HepG2 (cell line): ENCODE data around the gene ACCS. TPM values are rescaled to one million over a fixed set of nuclear protein-coding genes. Genes with fewer than 3 reads are reported as not detected.

Experiments
- ATAC-seq: fragments of 200-7000 bp; cut with Tn5 transposase; 3 replicates; pipeline ENCODE4 v1.9.1; 2020; ENCODE audit warnings: mild to moderate bottlenecking, moderate library complexity
- BruUV-seq: library from RNA; stranded (reverse); fragments of 400-500 nt; replicated peaks from 2 replicates; lab custom pipeline; 2021; lab: Mats Ljungman, UMichigan
- CTCF ChIA-PET: fragments of 300-600 bp; formaldehyde crosslinking; extraction: SDS; loops from one replicate; lab custom pipeline; 2021; ENCODE audit warnings: low total read pairs, inconsistent platforms, low intra/inter-chr PET ratio; lab: Yijun Ruan, JAX
- POLR2A ChIA-PET: fragments of 350-600 bp; sonication (Branson Sonifier 250); formaldehyde crosslinking; loops from one replicate; lab custom pipeline; 2020; ENCODE audit warnings: antibody characterized with exemption, inconsistent platforms; lab: Yijun Ruan, JAX
- DNase-seq: peaks from one replicate; pipeline ENCODE4 v3.0.0-alpha.2; 2015; ENCODE audit warnings: low spot score
- FAIRE-seq: peaks from 3 replicates; lab custom pipeline; 2011; peaks lifted over from hg19 to GRCh38; lab: Jason Lieb, UNC
- H2AFZ ChIP-seq: one replicate; pipeline ENCODE4 v1.6.1; 2011; ENCODE audit warnings: low read length, inconsistent platforms
- H3K27ac ChIP-seq: fragments of 300-600 bp; 3 replicates; pipeline ENCODE4 v1.8.0; 2011; ENCODE audit warnings: mixed run types, mild to moderate bottlenecking, mixed read lengths, low read length, inconsistent platforms; ENCODE audit not compliant: insufficient read depth; ENCODE audit errors: extremely low read length
- H3K27me3 ChIP-seq, 2 experiments: fragments of 200-600 bp in 1 of 2; 2 replicates in 1 of 2; 3 replicates in 1 of 2; pipeline versions ENCODE4 v1.6.0 to v1.8.0; 2011; ENCODE audit warnings: low read length in 2 of 2, mild to moderate bottlenecking in 2 of 2, moderate library complexity in 2 of 2, inconsistent platforms in 1 of 2; ENCODE audit not compliant: insufficient read depth in 2 of 2, control insufficient read depth in 1 of 2
- H3K36me3 ChIP-seq, 2 experiments: fragments of 200-600 bp in 1 of 2; replicated peaks in 1 of 2; 2 replicates in 1 of 2; 3 replicates in 1 of 2; pipeline versions ENCODE4 v1.5.1 to v1.8.0; 2011; ENCODE audit warnings: low read length in 2 of 2, inconsistent platforms in 1 of 2; ENCODE audit not compliant: insufficient read depth in 2 of 2, control insufficient read depth in 1 of 2
- H3K4me1 ChIP-seq: 2 replicates; pipeline ENCODE4 v1.5.1; 2012; ENCODE audit warnings: low read length, inconsistent platforms; ENCODE audit not compliant: insufficient read depth
- H3K4me2 ChIP-seq: 2 replicates; pipeline ENCODE4 v1.6.0; 2011; ENCODE audit warnings: low read depth, low read length, inconsistent platforms
- H3K4me3 ChIP-seq, 3 experiments: fragments of 200-600 bp in 1 of 3; sonication (generic), shearing (Covaris generic) in 1 of 3; replicated peaks in 1 of 3; 2 replicates each; pipeline ENCODE4 v1.5.1; 2011 to 2016; ENCODE audit warnings: low read length in 3 of 3, inconsistent platforms in 2 of 3, low read depth in 2 of 3, mild to moderate bottlenecking in 2 of 3, control low read depth in 1 of 3, mixed read lengths in 1 of 3; ENCODE audit not compliant: insufficient read depth in 1 of 3
- H3K79me2 ChIP-seq: one replicate; pipeline ENCODE4 v1.6.1; 2011; ENCODE audit warnings: low read length, inconsistent platforms; ENCODE audit not compliant: insufficient read depth
- H3K9ac ChIP-seq: 2 replicates; pipeline ENCODE4 v1.6.0; 2011; ENCODE audit warnings: mild to moderate bottlenecking, low read depth, low read length, inconsistent platforms; ENCODE audit not compliant: insufficient read depth
- H3K9me3 ChIP-seq: 2 replicates; pipeline ENCODE4 v1.5.1; 2012; ENCODE audit warnings: mild to moderate bottlenecking, low read length
- H4K20me1 ChIP-seq: 2 replicates; pipeline ENCODE4 v1.6.0; 2011; ENCODE audit warnings: inconsistent platforms, mild to moderate bottlenecking, low read length, moderate library complexity; ENCODE audit not compliant: insufficient read depth
- EHMT2 ChIP-seq: fragments of 200-600 bp; sonication (generic); IDR thresholded peaks from 2 replicates; pipeline ENCODE4 v1.7.0; 2017; ENCODE audit warnings: antibody characterized with exemption, low read depth, low read length, borderline replicate concordance
- ZNF138 ChIP-seq: sonication (generic); formaldehyde crosslinking; IDR thresholded peaks from 2 replicates; pipeline ENCODE4 v1.5.0; 2020; ENCODE audit warnings: mild to moderate bottlenecking, low read depth, missing genetic modification reagents
- WGBS: methylation state at CpG from one replicate; pipeline ENCODE4 v1.1.6; 2017; ENCODE audit warnings: low lambda C conversion rate; 5-methylcytosine and 5-hydroxymethylcytosine counted together
- in situ Hi-C: cut with HindIII; loops from 2 replicates; pipeline ENCODE4 v1.10.0; 2017; ENCODE audit warnings: low pct_unique_long_range_greater_than_20kb; ENCODE audit not compliant: extremely low pct_ligation_motif_present
- intact Hi-C: fragments of 100-400 bp; cut with micrococcal nuclease; formaldehyde crosslinking; loops from one replicate; pipeline ENCODE4 v1.10.0; 2022; ENCODE audit not compliant: unreplicated experiment
- polyA plus RNA-seq, 8 experiments: library from polyadenylated mRNA; depleted of rRNA in 3 of 8; stranded (reverse) in 7 of 8; unstranded in 1 of 8; fragments of >200 nt; fragmentation: Illumina TruSeq in 4 of 8; extraction: Trizol in 4 of 8; gene quantifications; 2 replicates each; pipeline versions ENCODE4 v1.2.1 to v1.2.3, GENCODE V29; 2011 to 2016; ENCODE audit warnings: low read depth in 4 of 8, missing spikeins in 1 of 8, mixed read lengths in 1 of 8; ENCODE audit not compliant: insufficient read depth in 1 of 8
- total RNA-seq, 5 experiments: library from RNA; depleted of rRNA; stranded (reverse); fragments of >200 nt; fragmentation: Illumina TruSeq; extraction: Trizol; gene quantifications; 2 replicates each; pipeline ENCODE4 v1.2.3, GENCODE V29; 2016; ENCODE audit warnings: low read depth in 1 of 5
- TF ChIP-seq, protein P1 (sequence below): sonication (generic); formaldehyde crosslinking; IDR thresholded peaks from 2 replicates; pipeline ENCODE4 v1.5.0; 2020; ENCODE audit warnings: mild to moderate bottlenecking, missing genetic modification reagents
- TF ChIP-seq, protein P2 (sequence below): sonication (generic); formaldehyde crosslinking; IDR thresholded peaks from 2 replicates; pipeline ENCODE4 v1.5.0; 2020; ENCODE audit warnings: mild to moderate bottlenecking, missing genetic modification reagents, moderate library complexity

ACCS gene
- total and polyA plus RNA-seq, 2 of the 13 experiments (the other 11 are each of a cell fraction or from before 2014, with no cell fraction given) = 0.55 to 0.59 TPM

DNA sequence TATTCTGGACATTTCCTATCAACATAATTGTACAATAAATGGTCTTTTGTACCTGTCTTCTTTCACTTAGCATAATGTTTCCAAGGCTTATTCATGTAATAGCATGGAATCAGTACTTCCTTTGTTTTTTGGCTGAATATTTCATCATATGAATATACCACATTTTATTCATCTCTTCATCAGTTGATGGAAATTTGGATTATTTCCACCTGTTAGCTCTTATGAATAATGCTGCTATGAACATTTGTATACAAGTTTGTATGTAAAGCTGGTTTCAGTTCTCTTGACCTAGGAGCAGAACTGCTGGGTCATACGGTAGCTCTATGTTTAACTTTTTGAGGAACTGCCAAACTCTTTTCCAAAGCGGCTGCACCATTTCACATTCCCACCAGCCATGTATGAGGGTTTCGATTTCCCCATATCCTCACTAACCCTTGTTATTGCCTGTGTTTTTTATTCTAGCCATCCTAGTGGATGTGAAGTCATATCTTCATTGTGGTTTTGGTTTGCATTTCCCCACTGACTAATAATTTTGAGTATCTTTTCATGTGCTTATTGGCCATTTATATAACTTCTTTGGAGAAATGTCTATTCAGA is 50.3 kb downstream of the ACCS start:
- Histone ChIP-seq H3K36me3 (peaks cover 7 to 45% of the 10 kb centered on the region in 2 experiments; a peak in 4 of 5 replicates), H3K9me3 (no peaks in the 10 kb centered on the region), H3K4me1 (0 out of 2 replicates have a peak, but pooled peaks cover 5% of the 10 kb centered on the region), H3K27me3 (no peaks in the 10 kb centered on the region), H3K4me3 (no peak overlapping the region), H3K9ac (no peak overlapping the region), H3K79me2 (no peaks in the 10 kb centered on the region), H2AFZ (no peak overlapping the region), H3K27ac (no peak overlapping the region), H4K20me1 (no peaks in the 10 kb centered on the region), H3K4me2 (no peak overlapping the region)
- WGBS = 93% methylated on average over 3 of the region's 3 CpGs
- ChIA-PET POLR2A (no interaction called here), CTCF (no interaction called here)
- ATAC-seq (no peak), DNase-seq (no peak), FAIRE-seq (no peak)
- BruUV-seq = no TSS peak
- in situ Hi-C loops (no loop called here), intact Hi-C loops (no loop called here)
- no peak for TF ChIP-seq EHMT2

GRCh38 chr11:44120169-44120568 is 54.1 kb downstream of the ACCS start:
- CTCF ChIA-PET = interaction anchor here (1.2 to 1.7 kb wide), 2 partner anchors 10 to 25 kb away, joined by 3 to 7 read pairs; partner anchors contain the start of gene EXT2
- WGBS = 88% methylated on average over 5 of the region's 5 CpGs
- intact Hi-C loops = no loop called here
- H4K20me1 ChIP-seq = no peaks in the 10 kb centered on the region
- no TSS peak for BruUV-seq
- H2AFZ ChIP-seq = no peak overlapping the region
- no peaks in the 10 kb centered on the region for H3K79me2 ChIP-seq
- POLR2A ChIA-PET = no interaction called here
- FAIRE-seq (no peak), ATAC-seq (peak; percentile 77), DNase-seq (no peak)
- peaks cover 4 to 32% of the 10 kb centered on the region in 2 experiments for H3K36me3 ChIP-seq
- H3K27ac ChIP-seq = no peak overlapping the region
- no peak overlapping the region for H3K4me2 ChIP-seq
- TF ChIP-seq, protein P1, sequence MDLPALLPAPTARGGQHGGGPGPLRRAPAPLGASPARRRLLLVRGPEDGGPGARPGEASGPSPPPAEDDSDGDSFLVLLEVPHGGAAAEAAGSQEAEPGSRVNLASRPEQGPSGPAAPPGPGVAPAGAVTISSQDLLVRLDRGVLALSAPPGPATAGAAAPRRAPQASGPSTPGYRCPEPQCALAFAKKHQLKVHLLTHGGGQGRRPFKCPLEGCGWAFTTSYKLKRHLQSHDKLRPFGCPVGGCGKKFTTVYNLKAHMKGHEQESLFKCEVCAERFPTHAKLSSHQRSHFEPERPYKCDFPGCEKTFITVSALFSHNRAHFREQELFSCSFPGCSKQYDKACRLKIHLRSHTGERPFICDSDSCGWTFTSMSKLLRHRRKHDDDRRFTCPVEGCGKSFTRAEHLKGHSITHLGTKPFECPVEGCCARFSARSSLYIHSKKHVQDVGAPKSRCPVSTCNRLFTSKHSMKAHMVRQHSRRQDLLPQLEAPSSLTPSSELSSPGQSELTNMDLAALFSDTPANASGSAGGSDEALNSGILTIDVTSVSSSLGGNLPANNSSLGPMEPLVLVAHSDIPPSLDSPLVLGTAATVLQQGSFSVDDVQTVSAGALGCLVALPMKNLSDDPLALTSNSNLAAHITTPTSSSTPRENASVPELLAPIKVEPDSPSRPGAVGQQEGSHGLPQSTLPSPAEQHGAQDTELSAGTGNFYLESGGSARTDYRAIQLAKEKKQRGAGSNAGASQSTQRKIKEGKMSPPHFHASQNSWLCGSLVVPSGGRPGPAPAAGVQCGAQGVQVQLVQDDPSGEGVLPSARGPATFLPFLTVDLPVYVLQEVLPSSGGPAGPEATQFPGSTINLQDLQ (CRISPR knock-in tag) = no peak
- TF ChIP-seq ZNF138 (CRISPR knock-in tag) = no peak
- TF ChIP-seq, protein P2, sequence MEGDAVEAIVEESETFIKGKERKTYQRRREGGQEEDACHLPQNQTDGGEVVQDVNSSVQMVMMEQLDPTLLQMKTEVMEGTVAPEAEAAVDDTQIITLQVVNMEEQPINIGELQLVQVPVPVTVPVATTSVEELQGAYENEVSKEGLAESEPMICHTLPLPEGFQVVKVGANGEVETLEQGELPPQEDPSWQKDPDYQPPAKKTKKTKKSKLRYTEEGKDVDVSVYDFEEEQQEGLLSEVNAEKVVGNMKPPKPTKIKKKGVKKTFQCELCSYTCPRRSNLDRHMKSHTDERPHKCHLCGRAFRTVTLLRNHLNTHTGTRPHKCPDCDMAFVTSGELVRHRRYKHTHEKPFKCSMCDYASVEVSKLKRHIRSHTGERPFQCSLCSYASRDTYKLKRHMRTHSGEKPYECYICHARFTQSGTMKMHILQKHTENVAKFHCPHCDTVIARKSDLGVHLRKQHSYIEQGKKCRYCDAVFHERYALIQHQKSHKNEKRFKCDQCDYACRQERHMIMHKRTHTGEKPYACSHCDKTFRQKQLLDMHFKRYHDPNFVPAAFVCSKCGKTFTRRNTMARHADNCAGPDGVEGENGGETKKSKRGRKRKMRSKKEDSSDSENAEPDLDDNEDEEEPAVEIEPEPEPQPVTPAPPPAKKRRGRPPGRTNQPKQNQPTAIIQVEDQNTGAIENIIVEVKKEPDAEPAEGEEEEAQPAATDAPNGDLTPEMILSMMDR = 0 out of 2 replicates have a peak, but pooled peaks have one; percentile 27
- H3K9ac ChIP-seq = no peak overlapping the region
- no peaks in the 10 kb centered on the region for H3K4me1 ChIP-seq
- H3K27me3 ChIP-seq = no peaks in the 10 kb centered on the region
- no peak overlapping the region for H3K4me3 ChIP-seq
- in situ Hi-C loops = no loop called here
- H3K9me3 ChIP-seq = no peaks in the 10 kb centered on the region
